ENCODE data around the gene ZNF74. TPM values are rescaled to one million over a fixed set of nuclear protein-coding genes. Genes with fewer than 3 reads are reported as not detected.
A peak's percentile ranks its signal among the peaks of the same experiment; 100 is the strongest.
"Not testable (repeated sequence)": the region's sequence is repeated elsewhere in the genome, so short reads cannot be mapped to it uniquely, and the experiment has no call there.

ZNF74 gene
- total and polyA plus RNA-seq, 4 donors, result 4.1 to 17.6 (median 8.6) TPM

DNA sequence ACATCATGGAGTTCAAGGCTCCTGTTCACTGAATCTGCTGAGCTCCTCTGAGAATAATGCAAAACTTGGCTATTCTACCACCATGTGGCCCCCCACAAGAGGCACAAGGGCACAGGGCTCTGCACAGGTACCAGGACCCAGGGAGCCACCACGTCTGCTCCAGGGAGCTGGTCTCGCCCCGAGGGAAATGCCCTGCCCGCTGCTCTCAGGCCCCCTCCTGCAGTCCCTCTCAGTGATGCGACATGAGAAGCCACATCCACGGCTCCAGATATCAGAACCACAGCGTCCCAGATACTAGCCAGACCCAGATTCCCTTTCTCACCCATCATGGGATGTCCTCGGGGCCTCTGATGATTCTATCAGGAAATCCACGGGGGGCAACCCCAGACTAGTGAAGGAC, 27.1 kb upstream of the ZNF74 start:
- DNase-seq; ATAC-seq (ENCODE audit: insufficient read depth, low FRiP score); H3K36me3 ChIP-seq (ENCODE audit: control insufficient read depth in 4 of 4, insufficient read depth in 4 of 4, low read length in 4 of 4); H3K4me1 ChIP-seq (ENCODE audit: control insufficient read depth in 5 of 5, insufficient read depth in 5 of 5, low read length in 5 of 5); H3K27ac ChIP-seq (ENCODE audit: low read depth in 1 of 2, low read length in 1 of 2); H3K4me3 ChIP-seq; H3K9me3 ChIP-seq (ENCODE audit: control insufficient read depth in 4 of 4, insufficient read depth in 3 of 4, low read length in 3 of 4); H3K27me3 ChIP-seq (ENCODE audit: control insufficient read depth in 3 of 3, insufficient read depth in 3 of 3, low read length in 2 of 3); H3K9ac ChIP-seq (ENCODE audit: insufficient read depth in 1 of 2, low read length in 2 of 2): not testable (repeated sequence)
- 88 to 94% methylated on average over 9 of the region's 9 CpGs for WGBS, 2 donors

- WGBS, 2 donors, result 92% methylated on average over 9 of the region's 9 CpGs
- not testable (repeated sequence) for H3K27me3 ChIP-seq (ENCODE audit: control insufficient read depth in 3 of 3, insufficient read depth in 3 of 3, low read length in 2 of 3); DNase-seq; ATAC-seq (ENCODE audit: insufficient read depth, low FRiP score); H3K4me1 ChIP-seq (ENCODE audit: control insufficient read depth in 5 of 5, insufficient read depth in 5 of 5, low read length in 5 of 5); H3K4me3 ChIP-seq; H3K27ac ChIP-seq (ENCODE audit: low read depth in 1 of 2, low read length in 1 of 2); H3K36me3 ChIP-seq (ENCODE audit: control insufficient read depth in 4 of 4, insufficient read depth in 4 of 4, low read length in 4 of 4); H3K9me3 ChIP-seq (ENCODE audit: control insufficient read depth in 4 of 4, insufficient read depth in 3 of 4, low read length in 3 of 4); H3K9ac ChIP-seq (ENCODE audit: insufficient read depth in 1 of 2, low read length in 2 of 2)
Measured at GRCh38 chr22:20368875-20369274, 25.1 kb upstream of the ZNF74 start.

- H3K4me1 ChIP-seq (ENCODE audit: control insufficient read depth in 5 of 5, insufficient read depth in 5 of 5, low read length in 5 of 5); DNase-seq; ATAC-seq (ENCODE audit: insufficient read depth, low FRiP score); H3K4me3 ChIP-seq; H3K9ac ChIP-seq (ENCODE audit: insufficient read depth in 1 of 2, low read length in 2 of 2); H3K9me3 ChIP-seq (ENCODE audit: control insufficient read depth in 4 of 4, insufficient read depth in 3 of 4, low read length in 3 of 4); H3K36me3 ChIP-seq (ENCODE audit: control insufficient read depth in 4 of 4, insufficient read depth in 4 of 4, low read length in 4 of 4); H3K27me3 ChIP-seq (ENCODE audit: control insufficient read depth in 3 of 3, insufficient read depth in 3 of 3, low read length in 2 of 3); H3K27ac ChIP-seq (ENCODE audit: low read depth in 1 of 2, low read length in 1 of 2): not testable (repeated sequence)
- WGBS, 2 donors, result no CpG with 5 or more reads among the region's 6 CpGs
Measured at GRCh38 chr22:20371687-20372086, 22.3 kb upstream of the ZNF74 start.

- not testable (repeated sequence) for H3K9me3 ChIP-seq (ENCODE audit: control insufficient read depth in 4 of 4, insufficient read depth in 3 of 4, low read length in 3 of 4); H3K36me3 ChIP-seq (ENCODE audit: control insufficient read depth in 4 of 4, insufficient read depth in 4 of 4, low read length in 4 of 4); H3K4me3 ChIP-seq; H3K4me1 ChIP-seq (ENCODE audit: control insufficient read depth in 5 of 5, insufficient read depth in 5 of 5, low read length in 5 of 5); H3K27ac ChIP-seq (ENCODE audit: low read depth in 1 of 2, low read length in 1 of 2); ATAC-seq (ENCODE audit: insufficient read depth, low FRiP score); H3K27me3 ChIP-seq (ENCODE audit: control insufficient read depth in 3 of 3, insufficient read depth in 3 of 3, low read length in 2 of 3); H3K9ac ChIP-seq (ENCODE audit: insufficient read depth in 1 of 2, low read length in 2 of 2)
- DNase-seq, result peak in 2 of 3 donors; percentile 11 to 19
- 28 to 37% methylated on average over 8 of the region's 8 CpGs for WGBS, 2 donors
Measured at GRCh38 chr22:20372406-20372854, 21.5 kb upstream of the ZNF74 start.

- WGBS, 2 donors, result 79 to 86% methylated on average over 6 of the region's 6 CpGs
- DNase-seq, result not testable (repeated sequence)
Measured at GRCh38 chr22:20373195-20373706, 20.7 kb upstream of the ZNF74 start.

DNA sequence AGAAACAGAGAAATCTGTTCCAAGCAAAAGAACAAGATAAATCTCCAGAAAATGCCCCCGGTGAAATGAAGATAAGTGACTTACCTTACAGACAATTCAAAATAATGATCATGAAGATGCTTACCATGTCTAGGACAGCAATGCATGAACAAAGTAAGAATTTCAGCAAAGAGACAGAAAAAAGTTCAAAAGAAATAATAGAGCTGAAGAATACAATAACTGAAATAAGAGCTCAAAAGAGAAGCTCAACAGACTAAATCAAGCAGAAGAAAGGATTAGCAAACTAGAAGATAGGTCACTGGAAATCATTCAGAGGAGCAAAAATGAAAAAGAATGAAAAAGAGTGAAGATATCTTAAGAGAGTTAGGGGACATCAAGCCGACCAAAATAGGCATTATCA, 19.8 kb upstream of the ZNF74 start:
- not testable (repeated sequence) for H3K27me3 ChIP-seq (ENCODE audit: control insufficient read depth in 3 of 3, insufficient read depth in 3 of 3, low read length in 2 of 3); H3K9ac ChIP-seq (ENCODE audit: insufficient read depth in 1 of 2, low read length in 2 of 2)
- 97% methylated on average over 1 of the region's 2 CpGs for WGBS, 2 donors

More at GRCh38 chr22:20373195-20373706, 20.7 kb upstream of the ZNF74 start:
- H3K4me1 ChIP-seq (ENCODE audit: control insufficient read depth in 5 of 5, insufficient read depth in 5 of 5, low read length in 5 of 5); ATAC-seq (ENCODE audit: insufficient read depth, low FRiP score); H3K27me3 ChIP-seq (ENCODE audit: control insufficient read depth in 3 of 3, insufficient read depth in 3 of 3, low read length in 2 of 3); H3K27ac ChIP-seq (ENCODE audit: low read depth in 1 of 2, low read length in 1 of 2); H3K9ac ChIP-seq (ENCODE audit: insufficient read depth in 1 of 2, low read length in 2 of 2); H3K36me3 ChIP-seq (ENCODE audit: control insufficient read depth in 4 of 4, insufficient read depth in 4 of 4, low read length in 4 of 4); H3K9me3 ChIP-seq (ENCODE audit: control insufficient read depth in 4 of 4, insufficient read depth in 3 of 4, low read length in 3 of 4); H3K4me3 ChIP-seq: not testable (repeated sequence)

DNA sequence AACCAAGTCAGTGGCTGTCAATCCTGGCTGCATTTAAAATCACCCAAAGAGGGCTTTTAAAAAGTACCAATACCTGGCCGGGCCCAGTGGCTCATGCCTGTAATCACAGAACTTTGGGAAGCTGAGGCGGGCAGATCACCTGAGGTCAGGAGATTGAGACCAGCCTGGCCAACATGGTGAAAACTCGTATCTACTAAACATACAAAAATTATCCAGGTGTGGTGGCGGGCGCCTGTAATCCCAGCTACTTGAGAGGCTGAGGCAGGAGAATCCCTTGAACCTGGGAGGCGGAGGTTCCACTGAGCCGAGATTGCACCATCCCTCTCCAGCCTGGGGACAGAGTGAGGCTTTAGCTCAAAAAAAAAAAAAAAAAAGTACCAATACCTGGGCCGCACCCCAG, 17.7 kb upstream of the ZNF74 start:
- WGBS, 2 donors, result 95 to 96% methylated on average over 8 of the region's 8 CpGs
- not testable (repeated sequence) for DNase-seq

More for the DNA sequence above, 19.8 kb upstream of the ZNF74 start:
- not testable (repeated sequence) for H3K4me3 ChIP-seq; DNase-seq; ATAC-seq (ENCODE audit: insufficient read depth, low FRiP score); H3K36me3 ChIP-seq (ENCODE audit: control insufficient read depth in 4 of 4, insufficient read depth in 4 of 4, low read length in 4 of 4); H3K9me3 ChIP-seq (ENCODE audit: control insufficient read depth in 4 of 4, insufficient read depth in 3 of 4, low read length in 3 of 4); H3K4me1 ChIP-seq (ENCODE audit: control insufficient read depth in 5 of 5, insufficient read depth in 5 of 5, low read length in 5 of 5); H3K27ac ChIP-seq (ENCODE audit: low read depth in 1 of 2, low read length in 1 of 2)

DNA sequence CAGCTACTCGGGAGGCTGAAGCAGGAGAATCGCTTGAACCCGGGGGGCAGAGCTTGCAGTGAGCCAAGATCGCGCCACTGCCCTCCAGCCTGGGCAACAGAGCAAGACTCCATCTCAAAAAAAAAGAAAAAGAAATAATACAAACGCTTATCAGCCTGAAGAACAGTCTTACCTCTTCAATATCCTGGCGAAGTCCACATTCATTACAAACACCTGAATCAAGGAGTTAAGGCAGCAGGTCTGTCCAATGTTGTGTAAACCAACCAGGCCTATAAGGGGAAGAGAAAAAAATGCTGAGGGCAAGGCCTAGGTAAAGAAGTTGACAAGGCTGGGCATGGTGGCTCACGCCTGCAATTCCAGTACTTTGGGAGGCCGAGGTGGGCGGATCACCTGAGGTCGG, 17.0 kb upstream of the ZNF74 start:
- DNase-seq; ATAC-seq (ENCODE audit: insufficient read depth, low FRiP score); H3K9me3 ChIP-seq (ENCODE audit: control insufficient read depth in 4 of 4, insufficient read depth in 3 of 4, low read length in 3 of 4); H3K4me1 ChIP-seq (ENCODE audit: control insufficient read depth in 5 of 5, insufficient read depth in 5 of 5, low read length in 5 of 5); H3K4me3 ChIP-seq; H3K27ac ChIP-seq (ENCODE audit: low read depth in 1 of 2, low read length in 1 of 2); H3K36me3 ChIP-seq (ENCODE audit: control insufficient read depth in 4 of 4, insufficient read depth in 4 of 4, low read length in 4 of 4); H3K9ac ChIP-seq (ENCODE audit: insufficient read depth in 1 of 2, low read length in 2 of 2); H3K27me3 ChIP-seq (ENCODE audit: control insufficient read depth in 3 of 3, insufficient read depth in 3 of 3, low read length in 2 of 3): not testable (repeated sequence)
- 95 to 96% methylated on average over 11 of the region's 11 CpGs for WGBS, 2 donors

More for the DNA sequence above, 17.7 kb upstream of the ZNF74 start:
- not testable (repeated sequence) for H3K36me3 ChIP-seq (ENCODE audit: control insufficient read depth in 4 of 4, insufficient read depth in 4 of 4, low read length in 4 of 4); H3K27me3 ChIP-seq (ENCODE audit: control insufficient read depth in 3 of 3, insufficient read depth in 3 of 3, low read length in 2 of 3); H3K4me3 ChIP-seq; H3K27ac ChIP-seq (ENCODE audit: low read depth in 1 of 2, low read length in 1 of 2); ATAC-seq (ENCODE audit: insufficient read depth, low FRiP score); H3K9me3 ChIP-seq (ENCODE audit: control insufficient read depth in 4 of 4, insufficient read depth in 3 of 4, low read length in 3 of 4); H3K9ac ChIP-seq (ENCODE audit: insufficient read depth in 1 of 2, low read length in 2 of 2); H3K4me1 ChIP-seq (ENCODE audit: control insufficient read depth in 5 of 5, insufficient read depth in 5 of 5, low read length in 5 of 5)
